OCI-M1 (cell line): ENCODE results near the gene SPAG5.
"Not testable (repeated sequence)": the region's sequence is repeated elsewhere in the genome, so short reads cannot be mapped to it uniquely, and the experiment has no call there.

Source experiments
- DNase-seq: peaks from one replicate; lab custom pipeline; 2025; lab: John Stamatoyannopoulos, UW

The SPAG5 gene

GRCh38 chr17:28612936-28613872 lies 14.4 kb upstream of the SPAG5 start:
- peak; percentile 60 for DNase-seq

- no peak for DNase-seq
Measured at GRCh38 chr17:28612531-28612930, 13.7 kb upstream of the SPAG5 start.

GRCh38 chr17:28610376-28610775 lies 11.6 kb upstream of the SPAG5 start:
- no peak for DNase-seq

GRCh38 chr17:28604031-28604430 lies 5.2 kb upstream of the SPAG5 start:
- not testable (repeated sequence) for DNase-seq

GRCh38 chr17:28599311-28600184 lies 723 bp upstream of the SPAG5 start:
- DNase-seq = peak; percentile 94

- DNase-seq = no peak
Measured at GRCh38 chr17:28598389-28598788, 436 bp downstream of the SPAG5 start.

- peak; percentile 54 for DNase-seq
Measured at GRCh38 chr17:28597606-28598383, 1.0 kb downstream of the SPAG5 start.

- DNase-seq = no peak
Measured at GRCh38 chr17:28592260-28592659, 6.6 kb downstream of the SPAG5 start.

GRCh38 chr17:28585851-28586250 lies 13.0 kb downstream of the SPAG5 start:
- no peak for DNase-seq

- DNase-seq = no peak
Measured at GRCh38 chr17:28584434-28584833, 14.4 kb downstream of the SPAG5 start.

- DNase-seq = no peak
Measured at GRCh38 chr17:28582513-28582912, 16.3 kb downstream of the SPAG5 start.

- DNase-seq = no peak
Measured at GRCh38 chr17:28580959-28581358, 17.9 kb downstream of the SPAG5 start.

GRCh38 chr17:28579526-28579925 lies 19.3 kb downstream of the SPAG5 start:
- DNase-seq = no peak

- no peak for DNase-seq
Measured at GRCh38 chr17:28578246-28579195, 20.3 kb downstream of the SPAG5 start.

GRCh38 chr17:28577466-28577824 lies 21.4 kb downstream of the SPAG5 start:
- peak; percentile 56 for DNase-seq

GRCh38 chr17:28576758-28577465 lies 21.9 kb downstream of the SPAG5 start, which contains the start of gene ALDOC:
TSS of gene ALDOC (minus strand) at chr17:28576895. CDS start at chr17:28575532, 1,363 bp downstream.
- DNase-seq = peak; percentile 99

- not testable (repeated sequence) for DNase-seq
Measured at GRCh38 chr17:28576016-28576415, 22.8 kb downstream of the SPAG5 start.

- peak; percentile 46 for DNase-seq
Measured at GRCh38 chr17:28575126-28575795, 23.6 kb downstream of the SPAG5 start.

- no peak for DNase-seq
Measured at GRCh38 chr17:28574526-28574925, 24.3 kb downstream of the SPAG5 start.
